HepG2 (cell line): ENCODE results near the gene SYNPO.

Source experiments
- CREM ChIP-seq, 2 experiments: sonication (generic) in 1 of 2; formaldehyde crosslinking in 1 of 2; IDR thresholded peaks; 2 replicates each; pipeline versions ENCODE4 v1.4.0 to v1.6.1; 2016 to 2020; ENCODE audit warnings: antibody characterized with exemption in 1 of 2, mild to moderate bottlenecking in 1 of 2, missing genetic modification reagents in 1 of 2
- EHMT2 ChIP-seq: fragments of 200-600 bp; sonication (generic); IDR thresholded peaks from 2 replicates; pipeline ENCODE4 v1.7.0; 2017; ENCODE audit warnings: antibody characterized with exemption, low read depth, low read length, borderline replicate concordance
- HOXA7 ChIP-seq: sonication (generic); formaldehyde crosslinking; IDR thresholded peaks from 2 replicates; pipeline ENCODE4 v1.8.1; 2022; ENCODE audit warnings: mild to moderate bottlenecking, missing genetic modification reagents, moderate library complexity
- ISX ChIP-seq: sonication (generic); formaldehyde crosslinking; conservative IDR thresholded peaks from 2 replicates; pipeline ENCODE4 v1.5.0; 2020; ENCODE audit warnings: missing genetic modification reagents
- KAT7 ChIP-seq: IDR thresholded peaks from 2 replicates; pipeline ENCODE4 v1.6.1; 2018; ENCODE audit warnings: borderline replicate concordance, missing compliant biosample characterization
- POLR2A ChIP-seq, 2 experiments: IDR thresholded peaks; 2 replicates each; pipeline ENCODE4 v1.6.1; 2011; ENCODE audit warnings: low read depth in 2 of 2, low read length in 2 of 2, mild to moderate bottlenecking in 1 of 2, moderate library complexity in 1 of 2; ENCODE audit not compliant: insufficient read depth in 1 of 2
- ZNF121 ChIP-seq: sonication (generic); formaldehyde crosslinking; IDR thresholded peaks from 2 replicates; pipeline ENCODE4 v1.5.0; 2020; ENCODE audit warnings: mild to moderate bottlenecking, missing genetic modification reagents
- TF ChIP-seq, protein P1 (sequence below): sonication (generic); formaldehyde crosslinking; IDR thresholded peaks from 2 replicates; pipeline ENCODE4 v1.5.0; 2020; ENCODE audit warnings: mild to moderate bottlenecking, missing genetic modification reagents, moderate library complexity
- TF ChIP-seq, protein P2 (sequence below): sonication (generic); formaldehyde crosslinking; IDR thresholded peaks from 2 replicates; pipeline ENCODE4 v1.5.1; 2020; ENCODE audit warnings: missing genetic modification reagents, mild to moderate bottlenecking, borderline replicate concordance
- TF ChIP-seq, protein P3 (sequence below): sonication (generic); formaldehyde crosslinking; IDR thresholded peaks from 2 replicates; pipeline ENCODE4 v1.5.0; 2020; ENCODE audit warnings: missing genetic modification reagents
- TF ChIP-seq, protein P4 (sequence below): sonication (generic); formaldehyde crosslinking; IDR thresholded peaks from 2 replicates; pipeline ENCODE4 v1.4.0; 2020; ENCODE audit warnings: mild to moderate bottlenecking, missing genetic modification reagents, borderline replicate concordance
- TF ChIP-seq, protein P5 (sequence below): IDR thresholded peaks from 2 replicates; pipeline ENCODE4 v1.6.1; 2016; ENCODE audit warnings: low read depth

DNA sequence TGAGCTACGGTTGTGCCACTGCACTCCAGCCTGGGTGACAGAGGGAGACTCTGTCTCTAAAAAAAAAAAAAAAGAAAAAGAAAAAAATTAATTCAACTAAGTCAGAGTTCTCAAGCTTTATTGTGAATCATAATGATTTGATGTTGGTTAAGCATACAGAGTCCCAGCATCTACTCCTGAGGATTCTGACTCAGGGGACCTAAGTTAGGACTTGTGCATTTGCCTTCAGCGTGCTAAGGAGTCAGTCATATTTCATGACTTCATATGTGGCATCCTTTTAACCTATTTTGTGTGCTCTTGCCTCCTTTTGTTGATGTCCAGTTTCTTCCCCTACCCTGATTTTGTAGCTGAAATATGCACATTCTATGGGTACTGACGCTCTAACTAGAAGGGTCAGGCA lies 23.5 kb downstream of the SYNPO start:
- TF ChIP-seq KAT7 (CRISPR knock-in tag), result no peak
- no peak for TF ChIP-seq HOXA7 (CRISPR knock-in tag)
- TF ChIP-seq EHMT2, result no peak
- TF ChIP-seq, protein P1, sequence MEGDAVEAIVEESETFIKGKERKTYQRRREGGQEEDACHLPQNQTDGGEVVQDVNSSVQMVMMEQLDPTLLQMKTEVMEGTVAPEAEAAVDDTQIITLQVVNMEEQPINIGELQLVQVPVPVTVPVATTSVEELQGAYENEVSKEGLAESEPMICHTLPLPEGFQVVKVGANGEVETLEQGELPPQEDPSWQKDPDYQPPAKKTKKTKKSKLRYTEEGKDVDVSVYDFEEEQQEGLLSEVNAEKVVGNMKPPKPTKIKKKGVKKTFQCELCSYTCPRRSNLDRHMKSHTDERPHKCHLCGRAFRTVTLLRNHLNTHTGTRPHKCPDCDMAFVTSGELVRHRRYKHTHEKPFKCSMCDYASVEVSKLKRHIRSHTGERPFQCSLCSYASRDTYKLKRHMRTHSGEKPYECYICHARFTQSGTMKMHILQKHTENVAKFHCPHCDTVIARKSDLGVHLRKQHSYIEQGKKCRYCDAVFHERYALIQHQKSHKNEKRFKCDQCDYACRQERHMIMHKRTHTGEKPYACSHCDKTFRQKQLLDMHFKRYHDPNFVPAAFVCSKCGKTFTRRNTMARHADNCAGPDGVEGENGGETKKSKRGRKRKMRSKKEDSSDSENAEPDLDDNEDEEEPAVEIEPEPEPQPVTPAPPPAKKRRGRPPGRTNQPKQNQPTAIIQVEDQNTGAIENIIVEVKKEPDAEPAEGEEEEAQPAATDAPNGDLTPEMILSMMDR (CRISPR knock-in tag), result no peak
- TF ChIP-seq, protein P2, sequence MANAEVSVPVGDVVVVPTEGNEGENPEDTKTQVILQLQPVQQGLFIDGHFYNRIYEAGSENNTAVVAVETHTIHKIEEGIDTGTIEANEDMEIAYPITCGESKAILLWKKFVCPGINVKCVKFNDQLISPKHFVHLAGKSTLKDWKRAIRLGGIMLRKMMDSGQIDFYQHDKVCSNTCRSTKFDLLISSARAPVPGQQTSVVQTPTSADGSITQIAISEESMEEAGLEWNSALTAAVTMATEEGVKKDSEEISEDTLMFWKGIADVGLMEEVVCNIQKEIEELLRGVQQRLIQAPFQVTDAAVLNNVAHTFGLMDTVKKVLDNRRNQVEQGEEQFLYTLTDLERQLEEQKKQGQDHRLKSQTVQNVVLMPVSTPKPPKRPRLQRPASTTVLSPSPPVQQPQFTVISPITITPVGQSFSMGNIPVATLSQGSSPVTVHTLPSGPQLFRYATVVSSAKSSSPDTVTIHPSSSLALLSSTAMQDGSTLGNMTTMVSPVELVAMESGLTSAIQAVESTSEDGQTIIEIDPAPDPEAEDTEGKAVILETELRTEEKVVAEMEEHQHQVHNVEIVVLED (CRISPR knock-in tag), result no peak
- no peak for TF ChIP-seq POLR2A (IDR thresholded peaks at IDR 0.05; ENCODE audit: insufficient read depth in 1 of 2, low read depth in 2 of 2, low read length in 2 of 2)
- TF ChIP-seq, protein P3, sequence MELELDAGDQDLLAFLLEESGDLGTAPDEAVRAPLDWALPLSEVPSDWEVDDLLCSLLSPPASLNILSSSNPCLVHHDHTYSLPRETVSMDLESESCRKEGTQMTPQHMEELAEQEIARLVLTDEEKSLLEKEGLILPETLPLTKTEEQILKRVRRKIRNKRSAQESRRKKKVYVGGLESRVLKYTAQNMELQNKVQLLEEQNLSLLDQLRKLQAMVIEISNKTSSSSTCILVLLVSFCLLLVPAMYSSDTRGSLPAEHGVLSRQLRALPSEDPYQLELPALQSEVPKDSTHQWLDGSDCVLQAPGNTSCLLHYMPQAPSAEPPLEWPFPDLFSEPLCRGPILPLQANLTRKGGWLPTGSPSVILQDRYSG (CRISPR knock-in tag), result no peak
- TF ChIP-seq CREM (IDR thresholded peaks at IDR 0.05), result no peak
- TF ChIP-seq CREM (CRISPR knock-in tag; IDR thresholded peaks at IDR 0.05), result no peak
- no peak for TF ChIP-seq ISX
- TF ChIP-seq, protein P4, sequence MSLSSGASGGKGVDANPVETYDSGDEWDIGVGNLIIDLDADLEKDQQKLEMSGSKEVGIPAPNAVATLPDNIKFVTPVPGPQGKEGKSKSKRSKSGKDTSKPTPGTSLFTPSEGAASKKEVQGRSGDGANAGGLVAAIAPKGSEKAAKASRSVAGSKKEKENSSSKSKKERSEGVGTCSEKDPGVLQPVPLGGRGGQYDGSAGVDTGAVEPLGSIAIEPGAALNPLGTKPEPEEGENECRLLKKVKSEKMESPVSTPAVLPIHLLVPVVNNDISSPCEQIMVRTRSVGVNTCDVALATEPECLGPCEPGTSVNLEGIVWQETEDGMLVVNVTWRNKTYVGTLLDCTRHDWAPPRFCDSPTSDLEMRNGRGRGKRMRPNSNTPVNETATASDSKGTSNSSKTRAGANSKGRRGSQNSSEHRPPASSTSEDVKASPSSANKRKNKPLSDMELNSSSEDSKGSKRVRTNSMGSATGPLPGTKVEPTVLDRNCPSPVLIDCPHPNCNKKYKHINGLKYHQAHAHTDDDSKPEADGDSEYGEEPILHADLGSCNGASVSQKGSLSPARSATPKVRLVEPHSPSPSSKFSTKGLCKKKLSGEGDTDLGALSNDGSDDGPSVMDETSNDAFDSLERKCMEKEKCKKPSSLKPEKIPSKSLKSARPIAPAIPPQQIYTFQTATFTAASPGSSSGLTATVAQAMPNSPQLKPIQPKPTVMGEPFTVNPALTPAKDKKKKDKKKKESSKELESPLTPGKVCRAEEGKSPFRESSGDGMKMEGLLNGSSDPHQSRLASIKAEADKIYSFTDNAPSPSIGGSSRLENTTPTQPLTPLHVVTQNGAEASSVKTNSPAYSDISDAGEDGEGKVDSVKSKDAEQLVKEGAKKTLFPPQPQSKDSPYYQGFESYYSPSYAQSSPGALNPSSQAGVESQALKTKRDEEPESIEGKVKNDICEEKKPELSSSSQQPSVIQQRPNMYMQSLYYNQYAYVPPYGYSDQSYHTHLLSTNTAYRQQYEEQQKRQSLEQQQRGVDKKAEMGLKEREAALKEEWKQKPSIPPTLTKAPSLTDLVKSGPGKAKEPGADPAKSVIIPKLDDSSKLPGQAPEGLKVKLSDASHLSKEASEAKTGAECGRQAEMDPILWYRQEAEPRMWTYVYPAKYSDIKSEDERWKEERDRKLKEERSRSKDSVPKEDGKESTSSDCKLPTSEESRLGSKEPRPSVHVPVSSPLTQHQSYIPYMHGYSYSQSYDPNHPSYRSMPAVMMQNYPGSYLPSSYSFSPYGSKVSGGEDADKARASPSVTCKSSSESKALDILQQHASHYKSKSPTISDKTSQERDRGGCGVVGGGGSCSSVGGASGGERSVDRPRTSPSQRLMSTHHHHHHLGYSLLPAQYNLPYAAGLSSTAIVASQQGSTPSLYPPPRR (CRISPR knock-in tag), result no peak
- TF ChIP-seq ZNF121, result no peak
- TF ChIP-seq, protein P5, sequence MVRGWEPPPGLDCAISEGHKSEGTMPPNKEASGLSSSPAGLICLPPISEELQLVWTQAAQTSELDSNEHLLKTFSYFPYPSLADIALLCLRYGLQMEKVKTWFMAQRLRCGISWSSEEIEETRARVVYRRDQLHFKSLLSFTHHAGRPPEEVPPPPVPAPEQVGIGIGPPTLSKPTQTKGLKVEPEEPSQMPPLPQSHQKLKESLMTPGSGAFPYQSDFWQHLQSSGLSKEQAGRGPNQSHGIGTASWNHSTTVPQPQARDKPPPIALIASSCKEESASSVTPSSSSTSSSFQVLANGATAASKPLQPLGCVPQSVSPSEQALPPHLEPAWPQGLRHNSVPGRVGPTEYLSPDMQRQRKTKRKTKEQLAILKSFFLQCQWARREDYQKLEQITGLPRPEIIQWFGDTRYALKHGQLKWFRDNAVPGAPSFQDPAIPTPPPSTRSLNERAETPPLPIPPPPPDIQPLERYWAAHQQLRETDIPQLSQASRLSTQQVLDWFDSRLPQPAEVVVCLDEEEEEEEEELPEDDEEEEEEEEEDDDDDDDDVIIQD (CRISPR knock-in tag), result no peak
